ENCODE data around the gene PNN. TPM values are rescaled to one million over a fixed set of nuclear protein-coding genes. Genes with fewer than 3 reads are reported as not detected.

Gene PNN
- total RNA-seq, 1 donor from 2014 or later: 54.5 TPM

GRCh38 chr14:39175445-39176262 is 600 bp downstream of the PNN start:
- H3K27ac ChIP-seq: peak overlapping the region; percentile 89
- TF ChIP-seq CTCF (IDR thresholded peaks at IDR 0.05) (no peak), POLR2A (IDR thresholded peaks at IDR 0.05) (no peak), POLR2AphosphoS5 (IDR thresholded peaks at IDR 0.05; ENCODE audit: insufficient read depth in 1 of 2, low read depth in 1 of 2) (no peak)
- no peaks in the 10 kb centered on the region for H3K27me3 ChIP-seq
- H3K9me3 ChIP-seq: no peaks in the 10 kb centered on the region
- peaks cover 0 to 43% of the 10 kb centered on the region in 2 donors for H3K36me3 ChIP-seq
- intact Hi-C loops (cut with DNase I): loop anchor here (2.0 kb wide), 1 partner anchor 73 kb away; the partner anchor contains the start of gene SEC23A
- peak overlapping the region; percentile 62 to 94 for H3K4me3 ChIP-seq
- peaks cover 20% of the 10 kb centered on the region for H3K4me1 ChIP-seq
- peak in 1 of 2 donors; percentile 93 for DNase-seq (ENCODE audit: extremely low spot score in 2 of 2)

GRCh38 chr14:39176263-39177167 is 1.5 kb downstream of the PNN start:
- intact Hi-C loops (cut with DNase I): no loop called here
- no peak for DNase-seq (ENCODE audit: extremely low spot score in 2 of 2)
- Histone ChIP-seq H3K4me3 (peak overlapping the region; percentile 62 to 94), H3K27me3 (no peaks in the 10 kb centered on the region), H3K4me1 (peaks cover 20% of the 10 kb centered on the region), H3K36me3 (peaks cover 0 to 52% of the 10 kb centered on the region in 2 donors), H3K9me3 (no peaks in the 10 kb centered on the region), H3K27ac (no peak overlapping the region)
- TF ChIP-seq POLR2AphosphoS5 (IDR thresholded peaks at IDR 0.05; ENCODE audit: insufficient read depth in 1 of 2, low read depth in 1 of 2) (no peak), POLR2A (IDR thresholded peaks at IDR 0.05) (no peak), CTCF (IDR thresholded peaks at IDR 0.05) (no peak)

- no peak overlapping the region for H3K27ac ChIP-seq
- intact Hi-C loops (cut with DNase I): no loop called here
- H3K4me1 ChIP-seq: peaks cover 20% of the 10 kb centered on the region
These were observed 2.1 kb downstream of the PNN start for GRCh38 chr14:39177168-39177545.

GRCh38 chr14:39179042-39179441 is 4.0 kb downstream of the PNN start:
- intact Hi-C loops (cut with DNase I): no loop called here
- peaks cover 0 to 75% of the 10 kb centered on the region in 2 donors for H3K36me3 ChIP-seq
- H3K4me3 ChIP-seq: no peak overlapping the region
- no peak for DNase-seq (ENCODE audit: extremely low spot score in 2 of 2)
- no peak for TF ChIP-seq POLR2A (IDR thresholded peaks at IDR 0.05)
- no peak for TF ChIP-seq CTCF (IDR thresholded peaks at IDR 0.05)
- TF ChIP-seq POLR2AphosphoS5 (IDR thresholded peaks at IDR 0.05; ENCODE audit: insufficient read depth in 1 of 2, low read depth in 1 of 2): no peak
- no peaks in the 10 kb centered on the region for H3K9me3 ChIP-seq
- peaks cover 20% of the 10 kb centered on the region for H3K4me1 ChIP-seq
- H3K27ac ChIP-seq: no peak overlapping the region
- H3K27me3 ChIP-seq: no peaks in the 10 kb centered on the region

More at GRCh38 chr14:39177168-39177545, 2.1 kb downstream of the PNN start:
- no peak for TF ChIP-seq POLR2AphosphoS5 (IDR thresholded peaks at IDR 0.05; ENCODE audit: insufficient read depth in 1 of 2, low read depth in 1 of 2)
- TF ChIP-seq POLR2A (IDR thresholded peaks at IDR 0.05): no peak
- no peak for TF ChIP-seq CTCF (IDR thresholded peaks at IDR 0.05)
- DNase-seq (ENCODE audit: extremely low spot score in 2 of 2): no peak
- peaks cover 0 to 58% of the 10 kb centered on the region in 2 donors for H3K36me3 ChIP-seq
- H3K4me3 ChIP-seq: no peak overlapping the region
- H3K27me3 ChIP-seq: no peaks in the 10 kb centered on the region
- no peaks in the 10 kb centered on the region for H3K9me3 ChIP-seq
